Liver (tissue), 3 donors: ENCODE results near the gene RXRB.

Source experiments
- FOXA1 ChIP-seq: IDR thresholded peaks from 2 replicates; pipeline ENCODE4 v1.6.1; 2016; ENCODE audit warnings: antibody characterized with exemption
- GABPA ChIP-seq, 2 donors: IDR thresholded peaks in 1 of 2; conservative IDR thresholded peaks in 1 of 2; 2 replicates each; pipeline ENCODE4 v1.6.1; 2016; ENCODE audit warnings: antibody characterized with exemption in 2 of 2, mild to moderate bottlenecking in 1 of 2, moderate library complexity in 1 of 2
- JUND ChIP-seq, 2 donors: IDR thresholded peaks; 2 replicates each; pipeline ENCODE4 v1.6.1; 2016; ENCODE audit warnings: antibody characterized with exemption in 2 of 2
- RAD21 ChIP-seq, 2 donors: IDR thresholded peaks; 2 replicates each; pipeline ENCODE4 v1.6.1; 2016; ENCODE audit warnings: antibody characterized with exemption in 2 of 2, mild to moderate bottlenecking in 2 of 2
- RXRA ChIP-seq, 2 donors: IDR thresholded peaks; 2 replicates each; pipeline ENCODE4 v1.6.1; 2017 to 2018; ENCODE audit warnings: antibody characterized with exemption in 2 of 2, mild to moderate bottlenecking in 1 of 2
- TAF1 ChIP-seq: conservative IDR thresholded peaks from 2 replicates; pipeline ENCODE4 v1.6.1; 2016; ENCODE audit warnings: antibody characterized with exemption, mild to moderate bottlenecking
- YY1 ChIP-seq: IDR thresholded peaks from 2 replicates; pipeline ENCODE4 v1.6.1; 2016; ENCODE audit warnings: antibody characterized with exemption, mild to moderate bottlenecking
- TF ChIP-seq, protein P1 (sequence below): IDR thresholded peaks from 2 replicates; pipeline ENCODE4 v1.6.1; 2016; ENCODE audit warnings: antibody characterized with exemption
- TF ChIP-seq, protein P2 (sequence below): fragments of 150-350 bp; IDR thresholded peaks from 2 replicates; pipeline ENCODE4 v1.5.1; 2017; ENCODE audit warnings: improper control_type of control experiment, low read depth, low read length; ENCODE audit not compliant: missing input control
- TF ChIP-seq, protein P3 (sequence below): IDR thresholded peaks from 2 replicates; pipeline ENCODE4 v1.6.1; 2016; ENCODE audit warnings: antibody characterized with exemption, mild to moderate bottlenecking
- TF ChIP-seq, protein P4 (sequence below): IDR thresholded peaks from 2 replicates; pipeline ENCODE4 v1.6.1; 2016; ENCODE audit warnings: antibody characterized with exemption
- TF ChIP-seq, protein P5 (sequence below): IDR thresholded peaks from 2 replicates; pipeline ENCODE4 v1.6.1; 2016; ENCODE audit warnings: antibody characterized with exemption
- donor health status: healthy.
- donor health status: healthy.

DNA sequence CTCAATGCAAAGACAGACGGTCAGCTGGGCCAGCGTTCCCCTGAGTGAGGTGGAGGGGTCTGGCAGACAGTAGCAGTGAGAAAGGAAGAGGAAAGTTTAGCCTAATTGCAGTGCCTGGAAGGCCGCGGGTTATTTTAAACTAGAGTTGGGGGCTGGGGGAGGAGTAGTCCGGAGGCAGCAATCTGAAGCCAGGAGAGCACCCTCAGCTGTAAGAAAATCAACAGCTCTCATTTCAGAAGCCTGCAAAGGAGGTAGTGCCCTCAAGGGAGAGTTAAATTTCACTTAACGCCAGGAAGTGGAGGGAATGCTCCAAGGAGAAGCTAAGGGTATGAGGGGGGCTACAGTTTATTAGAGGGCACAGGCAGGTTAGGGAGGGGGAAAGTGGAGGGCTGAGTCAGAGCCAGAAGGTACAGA lies 34.8 kb upstream of the RXRB start:
- TF ChIP-seq, protein P1, sequence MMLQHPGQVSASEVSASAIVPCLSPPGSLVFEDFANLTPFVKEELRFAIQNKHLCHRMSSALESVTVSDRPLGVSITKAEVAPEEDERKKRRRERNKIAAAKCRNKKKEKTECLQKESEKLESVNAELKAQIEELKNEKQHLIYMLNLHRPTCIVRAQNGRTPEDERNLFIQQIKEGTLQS: no peak
- TF ChIP-seq, protein P2, sequence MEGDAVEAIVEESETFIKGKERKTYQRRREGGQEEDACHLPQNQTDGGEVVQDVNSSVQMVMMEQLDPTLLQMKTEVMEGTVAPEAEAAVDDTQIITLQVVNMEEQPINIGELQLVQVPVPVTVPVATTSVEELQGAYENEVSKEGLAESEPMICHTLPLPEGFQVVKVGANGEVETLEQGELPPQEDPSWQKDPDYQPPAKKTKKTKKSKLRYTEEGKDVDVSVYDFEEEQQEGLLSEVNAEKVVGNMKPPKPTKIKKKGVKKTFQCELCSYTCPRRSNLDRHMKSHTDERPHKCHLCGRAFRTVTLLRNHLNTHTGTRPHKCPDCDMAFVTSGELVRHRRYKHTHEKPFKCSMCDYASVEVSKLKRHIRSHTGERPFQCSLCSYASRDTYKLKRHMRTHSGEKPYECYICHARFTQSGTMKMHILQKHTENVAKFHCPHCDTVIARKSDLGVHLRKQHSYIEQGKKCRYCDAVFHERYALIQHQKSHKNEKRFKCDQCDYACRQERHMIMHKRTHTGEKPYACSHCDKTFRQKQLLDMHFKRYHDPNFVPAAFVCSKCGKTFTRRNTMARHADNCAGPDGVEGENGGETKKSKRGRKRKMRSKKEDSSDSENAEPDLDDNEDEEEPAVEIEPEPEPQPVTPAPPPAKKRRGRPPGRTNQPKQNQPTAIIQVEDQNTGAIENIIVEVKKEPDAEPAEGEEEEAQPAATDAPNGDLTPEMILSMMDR: no peak
- no peak for TF ChIP-seq GABPA (IDR thresholded peaks at IDR 0.05 in 1 of 2, conservative IDR thresholded peaks at IDR 0.05 in 1 of 2)
- TF ChIP-seq, protein P3, sequence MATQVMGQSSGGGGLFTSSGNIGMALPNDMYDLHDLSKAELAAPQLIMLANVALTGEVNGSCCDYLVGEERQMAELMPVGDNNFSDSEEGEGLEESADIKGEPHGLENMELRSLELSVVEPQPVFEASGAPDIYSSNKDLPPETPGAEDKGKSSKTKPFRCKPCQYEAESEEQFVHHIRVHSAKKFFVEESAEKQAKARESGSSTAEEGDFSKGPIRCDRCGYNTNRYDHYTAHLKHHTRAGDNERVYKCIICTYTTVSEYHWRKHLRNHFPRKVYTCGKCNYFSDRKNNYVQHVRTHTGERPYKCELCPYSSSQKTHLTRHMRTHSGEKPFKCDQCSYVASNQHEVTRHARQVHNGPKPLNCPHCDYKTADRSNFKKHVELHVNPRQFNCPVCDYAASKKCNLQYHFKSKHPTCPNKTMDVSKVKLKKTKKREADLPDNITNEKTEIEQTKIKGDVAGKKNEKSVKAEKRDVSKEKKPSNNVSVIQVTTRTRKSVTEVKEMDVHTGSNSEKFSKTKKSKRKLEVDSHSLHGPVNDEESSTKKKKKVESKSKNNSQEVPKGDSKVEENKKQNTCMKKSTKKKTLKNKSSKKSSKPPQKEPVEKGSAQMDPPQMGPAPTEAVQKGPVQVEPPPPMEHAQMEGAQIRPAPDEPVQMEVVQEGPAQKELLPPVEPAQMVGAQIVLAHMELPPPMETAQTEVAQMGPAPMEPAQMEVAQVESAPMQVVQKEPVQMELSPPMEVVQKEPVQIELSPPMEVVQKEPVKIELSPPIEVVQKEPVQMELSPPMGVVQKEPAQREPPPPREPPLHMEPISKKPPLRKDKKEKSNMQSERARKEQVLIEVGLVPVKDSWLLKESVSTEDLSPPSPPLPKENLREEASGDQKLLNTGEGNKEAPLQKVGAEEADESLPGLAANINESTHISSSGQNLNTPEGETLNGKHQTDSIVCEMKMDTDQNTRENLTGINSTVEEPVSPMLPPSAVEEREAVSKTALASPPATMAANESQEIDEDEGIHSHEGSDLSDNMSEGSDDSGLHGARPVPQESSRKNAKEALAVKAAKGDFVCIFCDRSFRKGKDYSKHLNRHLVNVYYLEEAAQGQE: no peak
- no peak for TF ChIP-seq FOXA1
- no peak for TF ChIP-seq RAD21 (IDR thresholded peaks at IDR 0.05)
- TF ChIP-seq TAF1: no peak
- no peak for TF ChIP-seq YY1
- TF ChIP-seq RXRA (IDR thresholded peaks at IDR 0.05): no peak
- no peak for TF ChIP-seq JUND (IDR thresholded peaks at IDR 0.05)
- TF ChIP-seq, protein P4, sequence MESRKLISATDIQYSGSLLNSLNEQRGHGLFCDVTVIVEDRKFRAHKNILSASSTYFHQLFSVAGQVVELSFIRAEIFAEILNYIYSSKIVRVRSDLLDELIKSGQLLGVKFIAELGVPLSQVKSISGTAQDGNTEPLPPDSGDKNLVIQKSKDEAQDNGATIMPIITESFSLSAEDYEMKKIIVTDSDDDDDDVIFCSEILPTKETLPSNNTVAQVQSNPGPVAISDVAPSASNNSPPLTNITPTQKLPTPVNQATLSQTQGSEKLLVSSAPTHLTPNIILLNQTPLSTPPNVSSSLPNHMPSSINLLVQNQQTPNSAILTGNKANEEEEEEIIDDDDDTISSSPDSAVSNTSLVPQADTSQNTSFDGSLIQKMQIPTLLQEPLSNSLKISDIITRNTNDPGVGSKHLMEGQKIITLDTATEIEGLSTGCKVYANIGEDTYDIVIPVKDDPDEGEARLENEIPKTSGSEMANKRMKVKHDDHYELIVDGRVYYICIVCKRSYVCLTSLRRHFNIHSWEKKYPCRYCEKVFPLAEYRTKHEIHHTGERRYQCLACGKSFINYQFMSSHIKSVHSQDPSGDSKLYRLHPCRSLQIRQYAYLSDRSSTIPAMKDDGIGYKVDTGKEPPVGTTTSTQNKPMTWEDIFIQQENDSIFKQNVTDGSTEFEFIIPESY: no peak
- TF ChIP-seq, protein P5, sequence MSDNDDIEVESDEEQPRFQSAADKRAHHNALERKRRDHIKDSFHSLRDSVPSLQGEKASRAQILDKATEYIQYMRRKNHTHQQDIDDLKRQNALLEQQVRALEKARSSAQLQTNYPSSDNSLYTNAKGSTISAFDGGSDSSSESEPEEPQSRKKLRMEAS: no peak
